DMS53 treated with DMSO at 0.1 percent for 48 hours (cell line): ENCODE measurements around the gene STARD10.
"Not testable (repeated sequence)": the region's sequence is repeated elsewhere in the genome, so short reads cannot be mapped to it uniquely, and the experiment has no call there.

ENCODE experiments used
- DNase-seq: peaks from one replicate; lab custom pipeline; 2025; ENCODE audit not compliant: unreplicated experiment; lab: John Stamatoyannopoulos, UW

Gene STARD10

DNA sequence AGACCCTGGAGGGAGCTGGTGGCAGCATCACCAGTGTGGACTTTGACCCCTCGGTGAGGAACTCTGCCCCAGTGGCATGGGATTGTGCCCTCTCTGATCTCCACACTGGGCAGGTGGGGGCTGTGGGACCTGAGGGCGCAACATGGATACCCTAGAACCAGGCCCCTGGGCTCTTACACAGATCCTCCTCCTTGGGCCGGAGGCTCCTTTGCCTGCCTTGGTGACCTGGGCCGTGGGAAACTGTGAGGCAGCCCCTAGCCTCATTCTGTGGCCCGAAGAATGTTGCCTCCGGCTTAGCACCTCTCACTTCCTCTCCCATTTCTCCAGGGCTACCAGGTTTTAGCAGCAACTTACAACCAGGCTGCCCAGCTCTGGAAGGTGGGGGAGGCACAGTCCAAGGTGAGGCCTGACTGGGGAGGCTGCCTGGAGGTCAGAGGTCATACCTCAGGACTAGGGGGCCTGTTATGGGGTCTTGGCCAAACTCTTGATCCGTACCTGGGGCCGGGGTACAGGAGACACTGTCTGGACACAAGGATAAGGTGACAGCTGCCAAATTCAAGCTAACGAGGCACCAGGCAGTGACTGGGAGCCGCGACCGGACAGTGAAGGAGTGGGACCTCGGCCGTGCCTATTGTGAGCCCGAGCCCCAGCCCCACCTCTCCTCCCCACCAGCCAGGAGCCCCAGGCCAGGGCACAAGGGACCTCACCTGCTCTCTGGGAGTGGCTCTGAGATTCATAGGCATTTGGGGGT is 32.5 kb upstream of the STARD10 start:
- DNase-seq, result no peak

DNA sequence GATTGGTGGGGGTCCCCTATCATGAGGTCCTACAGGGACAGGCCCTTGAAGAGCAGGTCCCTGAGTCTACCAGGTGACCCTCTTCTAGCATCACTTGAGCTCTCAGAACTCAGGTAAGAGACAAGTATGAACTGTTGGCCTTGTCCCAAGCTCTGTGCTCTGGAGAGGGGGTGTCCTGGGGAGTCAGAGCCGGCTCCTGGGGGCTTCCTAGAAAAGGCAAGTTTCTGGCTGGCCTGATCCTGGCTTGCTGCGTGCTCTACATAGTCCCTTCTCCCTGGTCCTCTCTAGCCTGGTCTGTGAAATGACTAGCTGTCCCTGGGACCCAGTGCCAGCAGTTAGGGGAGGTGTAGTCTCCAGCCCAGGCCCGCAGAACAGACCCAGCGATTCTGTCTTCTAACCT is 31.8 kb upstream of the STARD10 start:
- no peak for DNase-seq

DNA sequence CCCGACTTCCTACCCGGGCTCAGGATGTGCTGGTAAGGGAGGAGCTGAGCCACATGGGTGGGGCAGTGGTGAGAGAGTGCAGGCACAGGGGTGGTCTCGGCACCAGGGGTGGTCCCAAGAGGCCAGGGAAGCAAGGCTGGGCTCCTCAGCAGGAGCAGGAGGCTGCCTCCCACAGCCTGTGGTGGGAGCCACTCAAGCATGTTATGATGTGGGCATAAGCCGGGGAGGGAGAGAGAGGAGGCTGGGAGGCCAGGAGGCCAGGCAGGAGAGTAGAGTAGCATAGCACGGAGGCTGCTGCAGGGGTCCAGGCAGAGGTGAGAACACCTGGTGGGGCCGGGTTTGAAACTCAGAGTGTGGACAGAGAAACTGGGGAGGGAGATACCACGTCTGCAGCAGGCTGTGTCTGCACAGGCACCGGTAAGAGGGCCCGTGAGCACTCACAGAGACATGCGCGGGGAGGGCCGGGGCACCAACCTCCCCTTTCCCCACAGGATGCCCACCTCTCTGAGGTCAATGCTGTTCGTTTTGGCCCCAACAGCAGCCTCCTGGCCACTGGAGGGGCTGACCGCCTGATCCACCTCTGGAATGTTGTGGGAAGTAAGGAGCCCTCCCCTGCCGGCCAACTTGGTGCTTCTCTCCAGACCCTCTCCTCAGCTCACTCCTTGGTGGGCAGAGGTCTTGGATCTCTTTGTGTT is 31.1 kb upstream of the STARD10 start:
- no peak for DNase-seq

DNA sequence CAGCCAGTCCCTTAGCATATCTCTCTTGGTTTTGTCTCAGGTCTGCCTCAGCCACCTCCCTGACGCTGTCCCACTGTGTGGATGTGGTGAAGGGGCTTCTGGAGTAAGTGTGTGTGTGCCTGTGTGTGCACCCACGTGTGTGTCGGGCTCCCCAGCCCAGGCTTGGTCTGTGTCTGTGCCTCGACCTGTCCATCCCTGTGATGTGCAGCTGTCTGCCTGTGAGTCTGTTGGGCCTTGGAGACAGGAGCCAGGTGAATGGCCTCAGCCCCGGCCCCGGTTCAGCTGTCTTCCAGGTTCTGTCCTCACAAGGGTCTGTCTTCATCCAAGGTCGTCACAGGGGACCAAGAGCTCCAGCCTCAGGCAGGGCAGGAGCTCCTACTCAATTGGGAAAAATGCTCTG is 30.2 kb upstream of the STARD10 start:
- no peak for DNase-seq

DNA sequence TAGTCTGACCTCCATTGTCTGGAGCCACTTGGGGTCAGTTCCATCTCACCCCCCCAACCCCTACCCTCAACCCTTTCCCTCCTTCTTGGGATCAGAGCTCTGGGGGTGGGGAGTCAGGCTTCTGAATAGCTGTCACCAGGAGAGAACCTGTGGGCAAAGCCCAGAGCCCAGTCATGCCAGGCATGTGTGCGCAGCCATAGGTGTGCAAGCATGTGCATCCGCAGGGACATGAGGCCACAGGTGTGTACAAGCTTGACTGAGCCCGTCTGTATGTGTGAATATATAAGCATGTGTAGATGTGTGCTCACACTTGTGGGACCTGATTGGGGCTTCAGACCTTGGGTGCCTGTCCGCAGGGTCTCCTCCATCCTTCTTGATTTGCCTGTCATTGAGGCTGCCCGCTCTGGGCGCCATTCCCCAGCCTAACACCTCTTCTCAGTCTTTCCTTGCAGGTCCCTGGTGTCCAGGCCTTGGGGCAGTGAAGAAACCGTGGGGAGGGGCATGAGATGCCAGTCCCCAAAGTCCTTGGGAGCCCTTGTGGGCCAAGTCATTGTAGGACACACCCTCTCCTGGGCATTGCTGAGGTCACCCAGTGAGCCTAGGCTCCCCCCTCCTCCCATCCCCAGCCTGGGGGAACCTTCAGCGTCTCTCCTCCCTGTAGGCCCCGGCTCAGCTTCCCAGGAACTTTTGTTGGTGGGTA is 29.4 kb upstream of the STARD10 start:
- no peak for DNase-seq

DNA sequence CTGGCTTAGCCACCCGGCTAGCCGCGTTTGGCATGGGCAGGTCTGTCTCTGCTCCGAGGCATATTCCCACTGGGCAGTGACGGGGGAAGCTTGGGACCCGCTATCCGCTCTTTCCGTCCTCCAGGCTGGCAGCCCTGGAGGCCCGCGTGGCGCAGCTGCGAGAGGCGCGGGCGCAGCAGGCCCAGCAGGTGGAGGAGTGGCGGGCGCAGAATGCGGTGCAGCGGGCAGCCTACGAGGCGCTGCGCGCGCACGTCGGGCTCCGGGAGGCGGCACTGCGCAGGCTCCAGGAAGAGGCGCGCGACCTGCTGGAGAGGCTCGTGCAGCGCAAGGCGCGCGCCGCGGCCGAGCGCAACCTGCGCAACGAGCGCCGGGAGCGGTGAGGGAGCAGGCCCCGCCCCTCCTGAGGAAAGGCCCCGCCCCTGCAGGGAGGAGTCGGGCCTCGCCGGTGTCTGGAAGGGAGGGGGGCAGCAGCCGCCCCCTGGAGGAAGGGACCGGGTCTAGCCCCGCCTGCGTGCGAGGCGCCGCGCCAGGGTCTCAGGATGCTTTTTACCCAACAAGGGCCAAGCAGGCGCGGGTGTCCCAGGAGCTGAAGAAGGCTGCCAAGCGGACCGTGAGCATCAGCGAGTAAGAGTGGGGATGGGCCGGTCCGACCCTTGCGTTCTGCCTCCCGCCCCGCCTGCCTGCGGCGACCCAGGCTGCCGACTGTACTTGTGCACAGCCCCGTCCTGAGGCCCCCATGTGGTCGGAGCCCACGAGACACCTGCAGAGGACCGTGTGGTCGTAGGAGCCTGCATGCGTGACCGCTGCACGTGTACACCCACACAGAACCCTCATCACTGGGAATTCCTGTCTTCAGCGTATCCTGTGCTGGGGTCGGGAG is 28.3 kb upstream of the STARD10 start:
- peak; percentile 97 for DNase-seq

DNA sequence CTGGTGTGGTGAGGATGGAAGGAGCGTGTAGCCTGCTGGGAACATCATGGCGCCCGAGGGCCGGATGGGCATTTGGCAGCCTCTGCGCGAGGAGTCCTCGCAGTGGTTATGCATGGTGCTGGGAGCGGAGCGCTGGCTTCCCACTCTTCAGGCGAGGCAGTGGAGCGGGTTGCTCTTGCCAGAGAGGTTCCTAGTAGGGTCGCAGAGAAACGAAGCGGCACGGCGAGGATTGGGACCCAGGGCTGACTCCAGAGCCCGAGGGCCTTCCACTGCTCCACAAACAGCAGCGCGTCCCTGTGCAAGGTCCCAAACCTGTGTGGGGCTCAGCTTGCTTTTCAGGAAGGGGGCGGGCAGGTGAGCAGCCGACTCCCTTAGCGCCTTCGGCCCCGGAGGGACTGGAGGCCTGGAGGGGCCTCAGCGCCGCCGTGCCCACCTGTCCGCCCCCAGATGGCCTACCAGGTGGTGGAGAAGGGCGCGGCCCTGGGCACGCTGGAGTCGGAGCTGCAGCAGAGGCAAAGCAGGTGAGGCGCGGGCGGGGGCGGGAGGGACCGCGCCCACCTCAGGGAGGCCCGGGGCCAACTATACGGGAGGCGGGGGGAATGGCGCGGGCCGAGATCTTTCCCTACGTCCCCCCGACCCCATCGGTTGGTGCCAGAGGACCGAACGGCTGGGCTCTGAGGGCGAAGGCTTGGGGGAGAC is 27.5 kb upstream of the STARD10 start:
- no peak for DNase-seq

DNA sequence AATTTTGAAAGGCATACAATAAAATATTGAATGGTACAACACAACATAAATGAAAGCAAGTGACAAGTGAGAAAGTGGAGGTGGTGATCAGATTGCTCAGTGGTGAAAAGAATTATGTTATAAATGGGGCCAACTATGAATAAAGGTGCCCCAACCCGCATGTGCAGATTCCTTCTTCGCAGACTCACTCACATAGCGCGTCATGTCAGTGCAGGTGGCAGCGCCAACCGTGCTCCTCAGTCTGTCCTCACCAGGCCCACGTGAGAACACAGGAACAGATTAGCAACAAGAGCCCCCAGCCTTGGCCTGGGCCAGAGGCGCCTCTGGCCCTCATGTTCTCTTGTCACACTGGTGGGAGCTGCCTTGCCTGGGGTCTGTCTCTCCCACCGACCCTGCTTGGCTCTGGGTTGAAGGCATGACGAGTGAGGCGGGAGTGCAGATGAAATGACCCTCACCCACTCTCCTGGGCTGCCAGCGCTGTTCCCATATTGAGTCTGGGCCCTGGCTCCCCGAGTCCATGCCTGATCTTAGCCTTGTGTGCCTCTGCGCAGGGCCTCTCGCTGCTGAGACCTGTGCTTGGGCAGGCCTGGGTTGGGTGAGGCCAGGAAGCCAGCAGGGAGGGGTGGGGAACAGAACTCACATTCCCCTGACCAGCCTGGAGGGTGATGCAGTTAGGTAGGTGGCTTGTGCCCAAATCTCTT is 26.7 kb upstream of the STARD10 start:
- DNase-seq, result no peak

DNA sequence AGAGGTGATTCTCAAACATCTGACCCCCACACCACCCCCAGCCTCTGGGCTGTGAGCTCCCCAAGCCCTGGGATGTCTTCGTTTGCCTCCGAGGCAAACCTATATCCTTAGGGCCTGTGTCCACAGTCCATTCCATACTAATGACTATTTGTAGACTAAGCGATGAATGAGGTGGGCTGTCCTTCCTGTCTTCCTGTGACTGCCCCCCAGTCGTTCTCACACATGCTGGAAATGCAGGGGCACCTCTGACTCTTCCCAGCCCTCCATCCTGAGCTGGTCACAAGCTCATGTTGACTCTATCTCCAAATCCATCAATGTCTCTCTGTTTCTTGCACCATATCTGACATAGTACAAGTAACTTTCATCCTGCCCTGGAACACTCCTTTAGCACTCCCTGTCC is 25.1 kb upstream of the STARD10 start:
- no peak for DNase-seq

DNA sequence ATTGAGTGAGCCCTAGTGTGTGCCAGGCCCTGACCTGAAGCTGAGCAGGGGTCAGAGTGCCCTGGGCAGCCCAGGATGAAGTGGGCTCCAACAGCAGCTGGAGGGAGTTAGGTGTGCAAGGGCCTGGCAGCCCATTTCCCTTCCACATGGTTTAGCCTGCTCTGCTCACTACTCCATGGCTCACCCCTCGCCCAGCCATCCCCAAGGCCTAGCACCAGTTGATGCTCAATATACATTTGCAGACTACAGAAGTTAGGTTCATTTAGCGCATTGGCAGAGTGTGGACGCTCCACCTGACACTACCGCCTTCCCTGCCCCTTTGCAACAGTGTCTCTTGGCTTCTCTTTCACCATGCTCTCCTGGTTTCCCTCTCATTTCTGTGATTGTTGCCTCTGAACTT is 24.1 kb upstream of the STARD10 start:
- no peak for DNase-seq

DNA sequence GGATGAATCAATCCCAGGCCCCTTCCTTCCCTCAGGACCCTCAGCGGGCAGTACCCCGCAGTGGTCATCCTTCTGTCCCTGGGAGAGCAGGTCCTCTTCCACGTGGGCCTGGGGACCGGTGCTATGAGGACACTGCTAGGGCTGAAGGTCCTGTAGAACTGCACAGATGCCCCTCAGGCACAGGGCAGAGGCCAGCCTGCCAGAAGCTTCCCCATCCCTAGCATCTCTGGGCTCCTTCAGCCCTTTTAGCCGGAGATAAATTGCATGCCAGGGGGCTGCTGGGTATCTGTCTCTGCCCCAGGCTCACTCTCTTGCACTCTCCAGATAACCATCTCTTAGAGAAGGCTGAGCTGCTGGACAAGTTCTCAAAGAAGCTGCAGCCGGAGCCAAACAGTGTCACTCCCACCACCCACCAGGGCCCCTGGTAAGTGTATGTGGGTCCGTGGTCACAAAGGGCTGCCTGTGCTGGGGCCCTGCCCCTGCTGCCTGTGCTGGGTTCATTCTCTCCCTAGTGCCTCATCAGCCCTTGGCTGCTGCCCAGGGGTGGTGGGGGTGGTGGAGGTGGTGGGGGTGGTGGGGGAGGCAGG is 22.6 kb upstream of the STARD10 start:
- DNase-seq, result no peak

DNA sequence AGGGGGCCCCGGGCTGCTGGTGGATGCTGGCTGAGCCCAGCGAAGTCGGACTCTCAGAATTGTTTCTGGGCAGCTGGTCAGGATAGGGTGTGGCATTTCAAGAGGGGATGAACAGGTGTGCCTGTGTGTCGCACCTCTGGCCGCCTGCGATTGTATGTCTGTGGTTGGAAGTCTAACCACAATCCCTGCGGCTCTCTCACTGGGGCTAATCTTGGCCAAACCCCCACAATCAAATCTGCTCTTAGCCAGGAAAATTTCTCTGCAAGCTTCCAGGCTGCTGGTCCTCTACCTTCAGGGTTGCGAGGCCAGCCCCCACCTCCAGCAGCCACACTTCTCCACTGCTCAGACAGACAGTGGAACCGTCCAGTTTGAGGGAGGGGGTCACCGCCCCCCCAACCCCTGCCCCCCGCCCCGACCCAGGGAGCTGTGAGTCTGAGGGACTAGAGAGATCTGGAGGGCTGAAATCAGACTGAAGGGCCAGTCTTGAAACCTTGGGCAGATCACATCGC is 21.3 kb upstream of the STARD10 start:
- DNase-seq, result peak; percentile 86

DNA sequence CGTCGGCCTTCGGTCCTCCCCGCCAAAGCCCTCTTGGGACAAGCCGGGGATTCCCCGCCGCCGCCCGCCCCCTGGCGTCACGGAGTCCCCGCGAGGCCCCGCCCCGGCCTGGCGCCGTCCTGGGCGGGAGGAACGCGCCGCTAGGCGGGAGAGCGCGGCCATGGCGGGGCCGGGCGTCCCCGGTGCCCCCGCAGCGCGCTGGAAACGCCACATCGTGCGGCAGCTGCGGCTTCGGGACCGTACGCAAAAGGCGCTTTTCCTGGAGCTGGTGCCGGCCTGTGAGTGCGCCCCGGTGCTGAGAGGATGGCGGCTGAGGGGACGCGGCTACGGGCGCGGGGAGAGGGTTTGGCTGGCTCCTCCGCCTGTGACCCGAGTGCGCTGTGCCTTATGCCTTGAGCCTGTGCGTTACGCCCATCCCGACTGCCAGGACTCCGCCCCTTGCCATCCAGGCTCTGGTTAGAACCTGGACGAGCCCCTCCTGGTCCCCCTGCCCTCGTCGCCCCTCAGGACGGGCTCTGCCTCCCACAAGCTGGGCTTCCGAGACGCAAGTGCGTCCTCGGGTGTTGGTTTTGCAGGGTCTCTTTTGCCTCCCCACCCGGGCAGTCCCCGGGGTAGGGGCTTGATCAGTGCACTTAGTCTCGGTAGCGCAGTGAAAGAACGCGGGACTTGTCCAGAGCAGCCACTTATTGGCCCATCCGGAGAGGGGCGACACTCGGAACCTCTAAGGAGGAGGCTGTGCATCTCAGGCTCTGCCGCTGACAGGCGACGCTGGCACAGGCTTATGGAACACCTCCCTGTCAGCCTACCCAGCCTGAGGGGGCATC is 20.7 kb upstream of the STARD10 start, which contains the start of gene ATG16L2:
ATG16L2 (plus strand) TSS at position 126 of the 824 bp plus-strand sequence; CDS start at position 161, 35 bp downstream.
- DNase-seq, result peak; percentile 96

DNA sequence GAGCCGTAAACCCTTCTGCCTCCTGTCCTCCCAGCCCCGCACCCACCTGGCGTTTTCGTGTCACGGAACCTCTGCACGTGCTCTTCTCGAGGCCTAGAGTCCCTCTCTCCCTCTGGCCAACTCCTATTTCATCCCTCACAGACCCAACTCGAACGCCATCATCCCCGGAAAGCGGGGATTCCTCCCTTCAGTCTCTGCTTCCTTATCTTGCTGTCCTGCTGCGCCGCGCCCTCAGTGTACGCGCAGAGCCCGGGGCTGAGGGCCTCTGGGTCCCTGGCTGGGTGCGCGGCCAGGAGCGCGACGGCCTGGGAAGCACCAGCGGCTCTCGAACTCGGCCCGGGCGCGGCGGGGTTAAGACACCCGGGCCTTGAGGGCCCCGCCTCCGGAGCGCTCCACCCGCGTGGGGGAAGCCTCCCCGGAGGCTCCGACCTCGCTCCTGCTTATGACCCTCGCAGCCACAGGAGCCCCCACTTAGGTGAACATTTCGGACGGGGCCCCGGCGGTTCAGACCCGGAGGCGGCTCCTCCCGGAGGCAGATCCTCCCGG is 20.0 kb upstream of the STARD10 start:
- peak; percentile 96 for DNase-seq

DNA sequence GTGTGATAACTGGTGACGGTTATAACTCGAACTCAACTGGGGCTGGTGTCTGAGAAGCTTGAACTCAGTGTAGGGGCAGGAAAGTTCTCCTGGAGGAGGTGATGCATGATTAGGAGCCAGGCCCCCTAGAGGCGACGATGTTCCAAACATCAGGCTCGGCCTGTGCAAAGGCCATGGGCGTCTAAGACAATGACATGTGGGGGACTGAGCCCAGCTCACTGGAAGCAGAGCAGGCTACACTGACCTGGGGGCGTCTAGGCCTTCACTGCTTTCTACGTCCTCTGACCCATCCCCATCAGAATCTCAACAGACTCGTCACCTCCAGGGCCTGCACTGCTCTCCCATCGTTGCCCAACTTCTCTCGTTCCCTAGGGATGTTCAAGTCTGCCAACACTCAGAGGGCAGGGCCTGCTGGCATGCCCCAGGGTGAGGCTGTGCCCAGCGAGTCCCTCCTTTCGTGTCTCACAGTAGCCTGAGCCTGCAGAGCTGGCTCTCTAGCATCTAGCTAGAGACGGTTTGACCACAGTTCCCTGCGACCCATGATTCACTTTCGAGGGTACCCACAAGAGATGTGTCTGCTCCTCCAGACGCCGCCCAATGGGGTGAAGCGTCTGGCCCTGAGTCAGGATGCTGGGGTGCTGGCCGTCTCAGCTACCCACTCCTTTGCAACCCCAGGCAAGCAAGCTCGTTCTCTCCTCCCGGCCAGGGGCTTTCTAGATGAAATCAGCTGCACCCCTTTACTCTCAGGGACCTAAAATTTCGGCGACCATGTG is 19.3 kb upstream of the STARD10 start:
- peak; percentile 83 for DNase-seq

DNA sequence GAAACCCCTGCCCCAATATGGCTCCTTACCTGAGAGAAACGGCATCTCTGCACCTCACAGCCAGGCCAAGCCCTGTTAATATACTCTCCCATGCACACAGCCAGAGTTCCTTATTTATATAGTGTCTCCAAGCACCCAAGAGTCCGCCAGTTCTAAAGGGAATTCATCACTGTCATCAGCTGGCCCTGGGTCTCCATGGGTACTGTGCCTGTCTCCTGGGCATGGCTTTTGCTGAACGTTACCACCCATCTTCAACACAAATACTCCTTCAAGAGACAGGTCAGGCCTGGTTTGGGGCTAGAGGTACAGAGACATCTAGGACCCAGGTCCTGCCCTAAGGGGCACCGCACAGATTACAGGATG is 18.7 kb upstream of the STARD10 start:
- DNase-seq, result peak; percentile 83

DNA sequence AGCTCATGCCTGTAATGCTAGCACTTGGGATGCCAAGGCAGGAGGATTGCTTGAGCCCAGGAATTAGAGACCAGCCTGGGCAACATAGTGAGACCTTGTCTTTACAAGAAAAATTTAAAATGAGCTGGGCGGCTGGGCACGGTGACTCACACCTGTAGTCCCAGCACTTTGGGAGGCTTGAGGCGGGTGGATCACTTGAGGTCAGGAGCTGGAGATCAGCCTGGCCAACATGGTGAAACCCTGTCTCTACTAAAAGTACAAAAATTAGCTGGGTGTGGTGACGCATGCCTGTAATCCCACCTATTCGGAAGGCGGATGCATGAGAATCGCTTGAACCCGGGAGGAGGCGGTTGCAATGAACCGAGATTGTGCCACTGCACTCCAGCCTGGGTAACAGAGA is 17.8 kb upstream of the STARD10 start:
- DNase-seq, result not testable (repeated sequence)
